ENCODE data around the gene DIP2A.

GRCh38 chr21:46493828-46494227 is 35.1 kb downstream of the DIP2A start:
- TF ChIP-seq CTCF (optimal IDR thresholded peaks at IDR 0.05 in 1 of 3, IDR thresholded peaks at IDR 0.05 in 1 of 3, conservative IDR thresholded peaks at IDR 0.05 in 1 of 3; ENCODE audit: extremely low read depth in 1 of 3, insufficient read depth in 2 of 3, low read length in 3 of 3) (no peak), EZH2 (IDR thresholded peaks at IDR 0.05; ENCODE audit: low read length) (no peak)

All from keratinocyte (primary cell).